ENCODE measurements around the gene SLCO3A1.

DNA sequence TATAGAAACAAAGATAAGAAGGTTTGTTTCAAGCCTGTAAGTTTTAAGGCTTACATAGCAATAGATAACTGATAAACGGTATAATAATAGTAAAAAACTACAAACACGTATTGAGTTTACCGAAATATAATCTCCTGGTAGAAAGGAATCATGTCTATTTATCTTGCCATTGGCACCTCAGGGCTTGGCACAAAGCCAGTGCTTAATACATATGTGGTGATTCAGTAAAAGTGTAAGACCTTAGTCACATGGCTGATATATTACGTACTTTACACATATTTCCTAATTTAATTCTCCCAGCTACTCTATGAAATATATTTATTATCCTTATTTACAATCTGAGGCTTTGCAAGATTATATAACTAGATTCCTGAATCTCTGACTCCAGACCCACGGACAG is 32.0 kb upstream of the SLCO3A1 start:
- TF ChIP-seq POLR2A (IDR thresholded peaks at IDR 0.05) (no peak), POLR2AphosphoS5 (IDR thresholded peaks at IDR 0.05) (no peak)
- TF ChIP-seq, protein P1, sequence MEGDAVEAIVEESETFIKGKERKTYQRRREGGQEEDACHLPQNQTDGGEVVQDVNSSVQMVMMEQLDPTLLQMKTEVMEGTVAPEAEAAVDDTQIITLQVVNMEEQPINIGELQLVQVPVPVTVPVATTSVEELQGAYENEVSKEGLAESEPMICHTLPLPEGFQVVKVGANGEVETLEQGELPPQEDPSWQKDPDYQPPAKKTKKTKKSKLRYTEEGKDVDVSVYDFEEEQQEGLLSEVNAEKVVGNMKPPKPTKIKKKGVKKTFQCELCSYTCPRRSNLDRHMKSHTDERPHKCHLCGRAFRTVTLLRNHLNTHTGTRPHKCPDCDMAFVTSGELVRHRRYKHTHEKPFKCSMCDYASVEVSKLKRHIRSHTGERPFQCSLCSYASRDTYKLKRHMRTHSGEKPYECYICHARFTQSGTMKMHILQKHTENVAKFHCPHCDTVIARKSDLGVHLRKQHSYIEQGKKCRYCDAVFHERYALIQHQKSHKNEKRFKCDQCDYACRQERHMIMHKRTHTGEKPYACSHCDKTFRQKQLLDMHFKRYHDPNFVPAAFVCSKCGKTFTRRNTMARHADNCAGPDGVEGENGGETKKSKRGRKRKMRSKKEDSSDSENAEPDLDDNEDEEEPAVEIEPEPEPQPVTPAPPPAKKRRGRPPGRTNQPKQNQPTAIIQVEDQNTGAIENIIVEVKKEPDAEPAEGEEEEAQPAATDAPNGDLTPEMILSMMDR (IDR thresholded peaks at IDR 0.05), result no peak
